Transverse colon (tissue), 4 donors: ENCODE results near the gene GZMA. TPM values are rescaled to one million over a fixed set of nuclear protein-coding genes. Genes with fewer than 3 reads are reported as not detected.
"Not testable (repeated sequence)": the region's sequence is repeated elsewhere in the genome, so short reads cannot be mapped to it uniquely, and the experiment has no call there.

Source experiments
- DNase-seq: peaks from one replicate; pipeline ENCODE4 v3.0.0-alpha.2; 2019
- H3K27ac ChIP-seq, 4 donors: fragments of 200-600 bp; sonication (generic); 2 replicates each; pipeline ENCODE4 v1.5.1; 2016 to 2018; ENCODE audit warnings: inconsistent platforms in 4 of 4
- H3K27me3 ChIP-seq: fragments of 200-600 bp; sonication (generic); 2 replicates; pipeline ENCODE4 v1.5.1; 2017; ENCODE audit warnings: inconsistent platforms
- H3K36me3 ChIP-seq, 4 donors: fragments of 200-600 bp; sonication (generic); 2 replicates each; pipeline ENCODE4 v1.5.1; 2017 to 2019; ENCODE audit warnings: inconsistent platforms in 4 of 4
- H3K4me1 ChIP-seq, 4 donors: fragments of 200-600 bp; sonication (generic); 2 replicates each; pipeline ENCODE4 v1.5.1; 2017 to 2020; ENCODE audit warnings: inconsistent platforms in 4 of 4
- H3K4me3 ChIP-seq, 4 donors: fragments of 200-600 bp; sonication (generic); 1 replicate in 1 of 4; 2 replicates in 3 of 4; pipeline versions ENCODE4 v1.5.1 to v1.6.1; 2017 to 2019; ENCODE audit warnings: inconsistent platforms in 4 of 4
- H3K9me3 ChIP-seq, 2 donors: fragments of 200-600 bp; sonication (generic); 2 replicates each; pipeline ENCODE4 v1.5.1; 2017 to 2019; ENCODE audit warnings: inconsistent platforms in 2 of 2
- CTCF ChIP-seq, 5 experiments: fragments of 200-600 bp in 3 of 5; fragments of 450-650 bp in 2 of 5; sonication (generic) in 3 of 5; IDR thresholded peaks; 1 replicate in 2 of 5; 2 replicates in 3 of 5; pipeline ENCODE4 v1.5.1; 2016 to 2017; ENCODE audit warnings: antibody characterized with exemption in 5 of 5, inconsistent platforms in 3 of 5, mild to moderate bottlenecking in 2 of 5, moderate library complexity in 1 of 5
- EP300 ChIP-seq: sonication (generic); formaldehyde crosslinking; IDR thresholded peaks from one replicate; pipeline ENCODE4 v1.6.1; 2017; ENCODE audit warnings: antibody characterized with exemption, low read depth
- POLR2A ChIP-seq: fragments of 450-650 bp; IDR thresholded peaks from one replicate; pipeline ENCODE4 v1.6.1; 2016; ENCODE audit warnings: antibody characterized with exemption, mild to moderate bottlenecking, moderate library complexity
- POLR2AphosphoS5 ChIP-seq, 3 donors: sonication (generic); formaldehyde crosslinking; IDR thresholded peaks; one replicate each; pipeline ENCODE4 v1.6.1; 2016; ENCODE audit warnings: antibody characterized with exemption in 3 of 3
- WGBS, 2 donors: methylation state at CpG; one replicate each; pipeline ENCODE4 v1.1.5; 2018; ENCODE audit warnings: low coverage in 1 of 2; 5-methylcytosine and 5-hydroxymethylcytosine counted together
- in situ Hi-C, 4 donors: fragments of 200-750 bp; cut with MboI; loops; one replicate each; pipeline versions ENCODE4 v1.15.0 to v1.15.1; 2017; ENCODE audit warnings: low sequenced_read_pairs in 3 of 4, low pct_ligation_motif_present in 1 of 4, low pct_unique_long_range_greater_than_20kb in 1 of 4
- intact Hi-C: fragments of 100-400 bp; cut with DNase I; formaldehyde crosslinking; loops from one replicate; pipeline ENCODE4 v1.15.1; 2023; ENCODE audit warnings: low total_unique reads
- total RNA-seq, 4 donors: library from RNA; depleted of rRNA; stranded (reverse); fragments of >200 nt; gene quantifications; one replicate each; pipeline ENCODE4 v1.1.0, GENCODE V29; 2016

GZMA gene
- total RNA-seq, 4 donors from 2014 or later = 7.6 to 8.3 TPM; not detected in 2

- Histone ChIP-seq H3K27ac (no peak overlapping the region), H3K36me3 (no peaks in the 10 kb centered on the region), H3K9me3 (no peaks in the 10 kb centered on the region), H3K4me1 (no peaks in the 10 kb centered on the region), H3K4me3 (no peak overlapping the region), H3K27me3 (no peaks in the 10 kb centered on the region)
- 46 to 62% methylated on average over 2 of the region's 2 CpGs for WGBS, 2 donors
- TF ChIP-seq CTCF (IDR thresholded peaks at IDR 0.05) = no peak
- no peak for TF ChIP-seq EP300
- TF ChIP-seq POLR2AphosphoS5 (IDR thresholded peaks at IDR 0.05) = no peak
- TF ChIP-seq POLR2A = no peak
- in situ Hi-C loops = no loop called here
- intact Hi-C loops = no loop called here
- DNase-seq = no peak
Measured at GRCh38 chr5:55072666-55073065, 29.8 kb upstream of the GZMA start.

- no peak for TF ChIP-seq EP300
- no peak for TF ChIP-seq POLR2AphosphoS5 (IDR thresholded peaks at IDR 0.05)
- TF ChIP-seq CTCF (IDR thresholded peaks at IDR 0.05) = no peak
- no peak for TF ChIP-seq POLR2A
- Histone ChIP-seq H3K27ac (no peak overlapping the region), H3K9me3 (no peaks in the 10 kb centered on the region), H3K4me3 (no peak overlapping the region), H3K4me1 (no peaks in the 10 kb centered on the region), H3K27me3 (no peaks in the 10 kb centered on the region), H3K36me3 (no peaks in the 10 kb centered on the region)
- in situ Hi-C loops (no loop called here), intact Hi-C loops (no loop called here)
- DNase-seq = no peak
- 82 to 85% methylated on average over 3 of the region's 3 CpGs for WGBS, 2 donors
Measured at GRCh38 chr5:55073211-55073610, 29.2 kb upstream of the GZMA start.

- intact Hi-C loops (no loop called here), in situ Hi-C loops (no loop called here)
- Histone ChIP-seq H3K4me3 (no peak overlapping the region), H3K27ac (no peak overlapping the region), H3K4me1 (no peaks in the 10 kb centered on the region), H3K9me3 (no peaks in the 10 kb centered on the region), H3K27me3 (no peaks in the 10 kb centered on the region), H3K36me3 (no peaks in the 10 kb centered on the region)
- TF ChIP-seq EP300 = no peak
- no peak for TF ChIP-seq POLR2AphosphoS5 (IDR thresholded peaks at IDR 0.05)
- TF ChIP-seq CTCF (IDR thresholded peaks at IDR 0.05) = no peak
- no peak for TF ChIP-seq POLR2A
- DNase-seq = no peak
Measured at GRCh38 chr5:55081541-55081940, 20.9 kb upstream of the GZMA start.

GRCh38 chr5:55089301-55089700 lies 13.1 kb upstream of the GZMA start:
- in situ Hi-C loops, intact Hi-C loops, H3K4me1 ChIP-seq, H3K4me3 ChIP-seq, DNase-seq, H3K27me3 ChIP-seq, H3K36me3 ChIP-seq, H3K27ac ChIP-seq, H3K9me3 ChIP-seq: not testable (repeated sequence)
- WGBS, 2 donors = 66% methylated on average over 2 of the region's 2 CpGs; no CpG with 5 or more reads in 1 of the 2 donors

- H3K9me3 ChIP-seq, in situ Hi-C loops, H3K27ac ChIP-seq, DNase-seq, H3K4me1 ChIP-seq, H3K36me3 ChIP-seq, H3K4me3 ChIP-seq, H3K27me3 ChIP-seq: not testable (repeated sequence)
- 87 to 90% methylated on average over 5 to 6 of the region's 6 CpGs for WGBS, 2 donors
- intact Hi-C loops = loop anchor here (5.0 kb wide), 1 partner anchor 1476 kb away; no protein-coding TSS in a partner anchor
Measured at GRCh38 chr5:55091011-55091410, 11.4 kb upstream of the GZMA start.
